Adrenal gland (tissue), 12 donors: ENCODE data around the gene NOL4L. TPM values are rescaled to one million over a fixed set of nuclear protein-coding genes. Genes with fewer than 3 reads are reported as not detected.
A peak's percentile ranks its signal among the peaks of the same experiment; 100 is the strongest.

Experiments
- DNase-seq, 7 donors: peaks; one replicate each; pipeline ENCODE4 v3.0.0-alpha.2; 2019 to 2020
- H3K27ac ChIP-seq, 5 donors: fragments of 200-600 bp; sonication (generic) in 4 of 5; 1 replicate in 3 of 5; 2 replicates in 2 of 5; pipeline versions ENCODE4 v1.5.1 to v1.8.0; 2016 to 2020; ENCODE audit warnings: mild to moderate bottlenecking in 1 of 5
- H3K27me3 ChIP-seq: fragments of 200-600 bp; 2 replicates; pipeline ENCODE4 v1.8.0; 2021
- H3K36me3 ChIP-seq, 2 donors: fragments of 200-600 bp; replicated peaks in 1 of 2; 1 replicate in 1 of 2; 2 replicates in 1 of 2; pipeline versions ENCODE4 v1.5.1 to v1.8.0; 2018 to 2022
- H3K4me1 ChIP-seq, 2 donors: fragments of 200-600 bp; replicated peaks in 1 of 2; 1 replicate in 1 of 2; 2 replicates in 1 of 2; pipeline versions ENCODE4 v1.5.1 to v1.8.0; 2018 to 2021
- H3K4me3 ChIP-seq, 4 donors: fragments of 200-600 bp; sonication (generic) in 3 of 4; one replicate each; pipeline ENCODE4 v1.5.1; 2016 to 2018
- H3K9me3 ChIP-seq, 3 donors: fragments of 200-600 bp; sonication (generic) in 1 of 3; replicated peaks in 1 of 3; 1 replicate in 2 of 3; 2 replicates in 1 of 3; pipeline versions ENCODE4 v1.5.1 to v1.8.0; 2016 to 2021
- CTCF ChIP-seq, 6 experiments: fragments of 450-650 bp in 4 of 6; fragments of 200-600 bp in 2 of 6; sonication (generic) in 1 of 6; IDR thresholded peaks; 1 replicate in 5 of 6; 2 replicates in 1 of 6; pipeline versions ENCODE4 v1.5.1 to v1.8.0; 2016 to 2021; ENCODE audit warnings: antibody characterized with exemption in 6 of 6, mild to moderate bottlenecking in 2 of 6, moderate library complexity in 1 of 6
- POLR2A ChIP-seq, 2 donors: fragments of 450-650 bp; IDR thresholded peaks; one replicate each; pipeline ENCODE4 v1.6.1; 2017; ENCODE audit warnings: antibody characterized with exemption in 2 of 2, mild to moderate bottlenecking in 2 of 2, moderate library complexity in 1 of 2
- WGBS, 4 donors: extraction: QIAGEN DNeasy Blood & Tissue Kit in 2 of 4; methylation state at CpG; one replicate each; pipeline versions ENCODE4 v1.1.5 to v1.1.7; 2013 to 2017; 5-methylcytosine and 5-hydroxymethylcytosine counted together
- intact Hi-C, 2 donors: fragments of 100-400 bp; cut with DNase I; formaldehyde crosslinking; loops; one replicate each; pipeline versions ENCODE4 v1.14.1 to v1.15.0; 2022 to 2023
- polyA plus RNA-seq, 3 donors: library from polyadenylated mRNA; stranded (reverse); fragments of 200-250 nt in 2 of 3; fragments of 350-450 nt in 1 of 3; fragmentation: Illumina TruSeq in 1 of 3; extraction: RNeasy Lipid Tissue Mini Kit (QIAGEN cat#74804) in 1 of 3; gene quantifications; one replicate each; pipeline ENCODE4 v1.2.3, GENCODE V29; 2013 to 2014
- total RNA-seq, 9 donors: library from RNA; depleted of rRNA in 4 of 9; stranded (reverse); fragments of >200 nt in 4 of 9; fragments of 120-200 nt in 1 of 9; fragmentation: NEBNext Ultra II Directional in 1 of 9; extraction: Animal tissue kit (Norgen Biotek cat#: 25700) in 1 of 9; gene quantifications; one replicate each; pipeline versions ENCODE4 v1.1.0 to v1.2.4, GENCODE V29; 2013 to 2023
- donor health status: healthy with polysubstance abuse.
- donor health status: Bipolar disorder and iron deficiency.
- donor health status: DM: yes; HTN: yes; CAD: no.
- donor health status: DM: no; HTN: no; CAD: no.
- donor health status: DM: no; HTN: no; CAD: no.
- donor health status: DM: yes; HTN: yes; CAD: no.

Gene NOL4L
- total and polyA plus RNA-seq, 12 donors = 6.4 to 30.4 (median 15.7) TPM

- H3K27me3 ChIP-seq = no peaks in the 10 kb centered on the region
- no peak for DNase-seq
- peak overlapping the region in 1 of 5 donors; percentile 62 for H3K27ac ChIP-seq
- intact Hi-C loops = no loop called here
- H3K36me3 ChIP-seq = no peaks in the 10 kb centered on the region
- WGBS, 4 donors = 80 to 93% (median 84%) methylated on average over 18 to 20 of the region's 20 CpGs
- peaks cover 4 to 6% of the 10 kb centered on the region in 2 donors for H3K4me1 ChIP-seq
- no peaks in the 10 kb centered on the region for H3K9me3 ChIP-seq
- H3K4me3 ChIP-seq = no peak overlapping the region
- TF ChIP-seq CTCF (IDR thresholded peaks at IDR 0.05) (no peak), POLR2A (IDR thresholded peaks at IDR 0.05) (no peak)
These were observed 3.1 kb downstream of the NOL4L start for GRCh38 chr20:32581839-32582658.

- Histone ChIP-seq H3K9me3 (no peaks in the 10 kb centered on the region), H3K4me3 (no peak overlapping the region), H3K4me1 (peaks cover 4 to 6% of the 10 kb centered on the region in 2 donors), H3K36me3 (no peaks in the 10 kb centered on the region), H3K27ac (peak overlapping the region in 1 of 5 donors; percentile 62), H3K27me3 (no peaks in the 10 kb centered on the region)
- intact Hi-C loops = no loop called here
- TF ChIP-seq POLR2A (IDR thresholded peaks at IDR 0.05) (no peak), CTCF (IDR thresholded peaks at IDR 0.05) (no peak)
- DNase-seq = no peak
- 58 to 70% (median 63%) methylated on average over 15 to 19 of the region's 19 CpGs for WGBS, 4 donors
These were observed 3.9 kb downstream of the NOL4L start for GRCh38 chr20:32580970-32581838.

GRCh38 chr20:32580219-32580969 lies 4.7 kb downstream of the NOL4L start:
- TF ChIP-seq POLR2A (IDR thresholded peaks at IDR 0.05) = no peak
- no peak for TF ChIP-seq CTCF (IDR thresholded peaks at IDR 0.05)
- Histone ChIP-seq H3K4me1 (peaks cover 4 to 8% of the 10 kb centered on the region in 2 donors), H3K9me3 (no peaks in the 10 kb centered on the region), H3K4me3 (no peak overlapping the region), H3K36me3 (no peaks in the 10 kb centered on the region), H3K27ac (peak overlapping the region in 1 of 5 donors; percentile 62), H3K27me3 (no peaks in the 10 kb centered on the region)
- DNase-seq = no peak
- WGBS, 4 donors = 72 to 85% (median 84%) methylated on average over 15 to 21 of the region's 21 CpGs
- intact Hi-C loops = no loop called here
